ENCODE data around the gene SEL1L.
"Not testable (repeated sequence)": the region's sequence is repeated elsewhere in the genome, so short reads cannot be mapped to it uniquely, and the experiment has no call there.

SEL1L gene

GRCh38 chr14:81472096-81472800 lies 61.4 kb downstream of the SEL1L start:
- no peak for DNase-seq

- no peak for DNase-seq
These were observed 62.6 kb downstream of the SEL1L start for GRCh38 chr14:81471062-81471461.

GRCh38 chr14:81470557-81470826 lies 63.2 kb downstream of the SEL1L start:
- not testable (repeated sequence) for DNase-seq

GRCh38 chr14:81466854-81467253 lies 66.8 kb downstream of the SEL1L start:
- no peak for DNase-seq

- DNase-seq, result no peak
These were observed 68.0 kb downstream of the SEL1L start for GRCh38 chr14:81465507-81466228.

GRCh38 chr14:81465003-81465392 lies 68.7 kb downstream of the SEL1L start:
- not testable (repeated sequence) for DNase-seq

GRCh38 chr14:81464253-81465002 lies 69.2 kb downstream of the SEL1L start:
- DNase-seq, result no peak

GRCh38 chr14:81462356-81462755 lies 71.3 kb downstream of the SEL1L start:
- DNase-seq, result not testable (repeated sequence)

GRCh38 chr14:81459912-81460311 lies 73.7 kb downstream of the SEL1L start:
- no peak for DNase-seq

- DNase-seq, result no peak
These were observed 75.3 kb downstream of the SEL1L start for GRCh38 chr14:81458352-81458751.

- DNase-seq, result no peak
These were observed 78.3 kb downstream of the SEL1L start for GRCh38 chr14:81455390-81455789.

- DNase-seq, result no peak
These were observed 79.0 kb downstream of the SEL1L start for GRCh38 chr14:81454572-81455218.

GRCh38 chr14:81453166-81453766 lies 80.4 kb downstream of the SEL1L start:
- peak; percentile 43 for DNase-seq

- no peak for DNase-seq
These were observed 81.1 kb downstream of the SEL1L start for GRCh38 chr14:81452341-81453133.

GRCh38 chr14:81450976-81451375 lies 82.7 kb downstream of the SEL1L start:
- DNase-seq, result no peak

GRCh38 chr14:81450100-81450531 lies 83.5 kb downstream of the SEL1L start:
- no peak for DNase-seq

GRCh38 chr14:81449576-81449975 lies 84.1 kb downstream of the SEL1L start:
- no peak for DNase-seq

GRCh38 chr14:81449114-81449513 lies 84.5 kb downstream of the SEL1L start:
- no peak for DNase-seq

GRCh38 chr14:81447021-81447764 lies 86.5 kb downstream of the SEL1L start:
- DNase-seq, result no peak

- no peak for DNase-seq
These were observed 87.2 kb downstream of the SEL1L start for GRCh38 chr14:81446279-81447007.
